B cell (primary cell): ENCODE data around the gene ACAD10. TPM values are rescaled to one million over a fixed set of nuclear protein-coding genes. Genes with fewer than 3 reads are reported as not detected.
"Not testable (repeated sequence)": the region's sequence is repeated elsewhere in the genome, so short reads cannot be mapped to it uniquely, and the experiment has no call there.

Experiments
- ATAC-seq: fragments of 200-7000 bp; cut with Tn5 transposase; one replicate; pipeline ENCODE4 v1.10.0; 2021; ENCODE audit warnings: low read depth, mild to moderate bottlenecking, moderate number of reproducible peaks, moderate library complexity
- CTCF ChIA-PET: fragments of 350-600 bp; sonication (Branson Sonifier 250); formaldehyde crosslinking; loops from one replicate; lab custom pipeline; 2021; ENCODE audit warnings: antibody characterized with exemption, inconsistent platforms; lab: Charles Lee
- POLR2A ChIA-PET: fragments of 350-600 bp; sonication (Branson Sonifier 250); formaldehyde crosslinking; loops from one replicate; lab custom pipeline; 2021; ENCODE audit warnings: antibody characterized with exemption; lab: Charles Lee
- DNase-seq: peaks from one replicate; pipeline ENCODE4 v3.0.0; 2013
- H2AFZ ChIP-seq: 2 replicates; pipeline ENCODE4 v1.6.1; 2012; ENCODE audit warnings: mild to moderate bottlenecking, low read depth, low read length; ENCODE audit not compliant: insufficient read depth, poor library complexity, severe bottlenecking
- H3K27ac ChIP-seq, 2 donors: 1 replicate in 1 of 2; 2 replicates in 1 of 2; pipeline ENCODE4 v1.5.1; 2012 to 2013; ENCODE audit warnings: low read length in 2 of 2, mild to moderate bottlenecking in 2 of 2, moderate library complexity in 1 of 2
- H3K27me3 ChIP-seq, 4 experiments: fragments of 200-600 bp in 1 of 4; sonication (generic) in 1 of 4; replicated peaks in 1 of 4; 1 replicate in 2 of 4; 2 replicates in 2 of 4; pipeline versions ENCODE4 v1.6.1 to v1.7.0; 2013 to 2016; ENCODE audit warnings: low read length in 3 of 4, mild to moderate bottlenecking in 2 of 4, mixed read lengths in 1 of 4, moderate library complexity in 1 of 4; ENCODE audit not compliant: insufficient read depth in 4 of 4, control insufficient read depth in 3 of 4; ENCODE audit errors: control extremely low read depth in 1 of 4
- H3K36me3 ChIP-seq, 2 experiments: replicated peaks in 1 of 2; 1 replicate in 1 of 2; 2 replicates in 1 of 2; pipeline versions ENCODE4 v1.6.1 to v1.7.1; 2013; ENCODE audit warnings: low read length in 1 of 2; ENCODE audit not compliant: insufficient read depth in 2 of 2, control insufficient read depth in 1 of 2; ENCODE audit errors: control extremely low read depth in 1 of 2, extremely low read depth in 1 of 2
- H3K4me1 ChIP-seq, 2 donors: fragments of 200-600 bp in 1 of 2; sonication (generic) in 1 of 2; 1 replicate in 1 of 2; 2 replicates in 1 of 2; pipeline versions ENCODE4 v1.5.1 to v1.6.1; 2013 to 2017; ENCODE audit warnings: low read length in 2 of 2; ENCODE audit not compliant: control insufficient read depth in 2 of 2, insufficient read depth in 2 of 2
- H3K4me2 ChIP-seq: replicated peaks from 2 replicates; pipeline ENCODE3; 2012; ENCODE audit warnings: mild to moderate bottlenecking, low read depth, low read length; ENCODE audit not compliant: poor library complexity, severe bottlenecking
- H3K4me3 ChIP-seq, 5 experiments: fragments of 200-600 bp in 1 of 5; sonication (generic) in 1 of 5; 1 replicate in 3 of 5; 2 replicates in 2 of 5; pipeline versions ENCODE4 v1.5.1 to v1.7.0; 2011 to 2016; ENCODE audit warnings: low read length in 4 of 5, mild to moderate bottlenecking in 4 of 5, low read depth in 2 of 5, control low read depth in 1 of 5, moderate library complexity in 1 of 5; ENCODE audit not compliant: insufficient read depth in 1 of 5; ENCODE audit errors: control extremely low read depth in 1 of 5, extremely low read depth in 1 of 5
- H3K79me2 ChIP-seq: fragments of 200-600 bp; sonication (generic); one replicate; pipeline ENCODE4 v1.6.0; 2016; ENCODE audit warnings: low read length; ENCODE audit not compliant: control insufficient read depth, insufficient read depth
- H3K9ac ChIP-seq: fragments of 200-600 bp; sonication (generic); 2 replicates; pipeline ENCODE4 v1.6.1; 2017; ENCODE audit warnings: mild to moderate bottlenecking, low read length, moderate library complexity
- H3K9me3 ChIP-seq, 3 donors: one replicate each; pipeline versions ENCODE4 v1.6.1 to v1.7.1; 2013; ENCODE audit warnings: low read length in 2 of 3; ENCODE audit not compliant: control insufficient read depth in 2 of 3, insufficient read depth in 1 of 3; ENCODE audit errors: control extremely low read depth in 1 of 3
- H4K20me1 ChIP-seq: 2 replicates; pipeline ENCODE4 v1.6.0; 2012; ENCODE audit warnings: mild to moderate bottlenecking, low read length; ENCODE audit not compliant: insufficient read depth, control insufficient read depth, poor library complexity, severe bottlenecking
- H3K27ac Mint-ChIP-seq: one replicate; pipeline ENCODE4 v1.8.0; 2021; ENCODE audit warnings: mixed read lengths
- H3K27me3 Mint-ChIP-seq: one replicate; pipeline ENCODE4 v1.8.0; 2021; ENCODE audit warnings: mixed read lengths
- H3K4me1 Mint-ChIP-seq: one replicate; pipeline ENCODE4 v1.8.0; 2021; ENCODE audit warnings: mixed read lengths
- H3K4me3 Mint-ChIP-seq: one replicate; pipeline ENCODE4 v1.8.0; 2021; ENCODE audit warnings: mixed read lengths
- H3K9me3 Mint-ChIP-seq: one replicate; pipeline ENCODE4 v1.8.0; 2022; ENCODE audit warnings: mixed read lengths; ENCODE audit not compliant: insufficient read depth
- CTCF ChIP-seq: fragments of 200-600 bp; IDR thresholded peaks from one replicate; pipeline ENCODE4 v1.8.0; 2022; ENCODE audit warnings: antibody characterized with exemption, mild to moderate bottlenecking
- EZH2 ChIP-seq: IDR thresholded peaks from 2 replicates; pipeline ENCODE4 v1.6.1; 2012; ENCODE audit warnings: borderline replicate concordance, low read depth, mild to moderate bottlenecking, moderate library complexity, low read length; ENCODE audit not compliant: insufficient read depth, poor library complexity, severe bottlenecking
- WGBS: methylation state at CpG from one replicate; pipeline ENCODE4 v1.1.5; 2013; ENCODE audit warnings: missing lambda C conversion rate; ENCODE audit not compliant: insufficient coverage; 5-methylcytosine and 5-hydroxymethylcytosine counted together
- intact Hi-C: fragments of 100-400 bp; cut with micrococcal nuclease; formaldehyde crosslinking; loops from one replicate; pipeline ENCODE4 v1.10.0; 2022
- polyA plus RNA-seq: library from polyadenylated mRNA; depleted of rRNA; stranded (reverse); fragments of >200 nt; gene quantifications from 2 replicates; pipeline ENCODE4 v1.2.3, GENCODE V29; 2012
- total RNA-seq, 2 donors: library from RNA; stranded (reverse); fragments of 120-200 nt in 1 of 2; gene quantifications; 1 replicate in 1 of 2; 2 replicates in 1 of 2; pipeline versions ENCODE4 v1.2.3 to v1.2.4, GENCODE V29; 2013 to 2022

The ACAD10 gene
- total and polyA plus RNA-seq, 2 donors (not counting 1 experiment from before 2014, with no cell fraction given): 38.1 to 48.6 TPM

DNA sequence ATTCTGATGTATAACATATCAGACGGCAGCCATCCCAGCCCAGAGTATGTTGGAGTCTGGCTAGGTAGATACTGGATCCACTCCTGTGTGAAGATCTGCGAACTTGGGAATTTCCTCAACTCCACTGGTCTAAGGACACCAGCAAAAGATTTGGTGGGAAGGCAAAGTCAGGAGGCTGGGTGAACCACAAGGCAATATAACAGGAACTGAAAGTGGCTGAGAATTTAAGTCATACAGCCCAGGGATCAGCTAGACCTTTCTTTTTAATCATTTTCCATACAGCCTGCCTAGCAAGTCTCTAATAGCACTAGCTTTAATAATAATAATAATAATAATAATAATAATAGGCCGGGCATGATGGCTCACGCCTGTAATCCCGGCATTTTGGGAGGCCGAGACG lies 34.9 kb upstream of the ACAD10 start:
- H3K36me3 ChIP-seq: peaks cover 22 to 65% of the 10 kb centered on the region in 2 experiments
- no peaks in the 10 kb centered on the region for H3K9me3 ChIP-seq
- ATAC-seq (no peak), DNase-seq (no peak)
- no peak overlapping the region for H3K27ac ChIP-seq
- H3K4me2 ChIP-seq: no peak overlapping the region
- no peak overlapping the region for H3K4me3 ChIP-seq
- ChIA-PET POLR2A (no interaction called here), CTCF (interaction anchor here (0.6 kb wide), 1 partner anchor 254 kb away, joined by 3 read pairs; no protein-coding TSS in a partner anchor)
- no peaks in the 10 kb centered on the region for H3K4me1 ChIP-seq
- TF ChIP-seq EZH2: no peak
- no peak for TF ChIP-seq CTCF
- Mint-ChIP-seq H3K9me3 (no peaks in the 10 kb centered on the region), H3K4me1 (peaks cover 2% of the 10 kb centered on the region), H3K4me3 (no peak overlapping the region), H3K27me3 (no peaks in the 10 kb centered on the region), H3K27ac (no peak overlapping the region)
- H3K27me3 ChIP-seq: no peaks in the 10 kb centered on the region
- no CpG with 5 or more reads among the region's 7 CpGs for WGBS
- no peak overlapping the region for H2AFZ ChIP-seq
- H3K9ac ChIP-seq: no peak overlapping the region
- peaks cover 1% of the 10 kb centered on the region for H3K79me2 ChIP-seq
- intact Hi-C loops: no loop called here
- H4K20me1 ChIP-seq: no peaks in the 10 kb centered on the region

DNA sequence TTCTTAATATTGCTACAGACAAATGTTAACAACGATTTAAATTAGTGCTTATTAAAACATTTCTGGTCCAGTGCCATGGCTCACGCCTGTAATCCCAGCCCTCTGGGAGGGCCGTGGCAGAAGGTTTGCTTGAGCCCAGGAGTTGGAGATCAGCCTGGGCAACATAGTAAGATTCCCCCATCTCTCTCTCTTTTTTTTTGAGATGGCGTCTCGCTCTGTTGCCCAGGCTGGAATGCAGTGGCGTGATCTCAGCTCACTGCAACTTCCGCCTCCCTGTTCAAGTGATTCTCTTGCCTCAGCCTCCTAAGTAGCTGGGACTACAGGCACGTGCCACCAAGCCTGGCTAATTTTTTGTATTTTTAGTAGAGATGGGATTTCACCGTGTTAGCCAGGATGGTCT lies 33.3 kb upstream of the ACAD10 start:
- H4K20me1 ChIP-seq, H2AFZ ChIP-seq, H3K27ac ChIP-seq, H3K4me2 ChIP-seq, ATAC-seq, H3K9me3 Mint-ChIP-seq, H3K4me3 Mint-ChIP-seq, H3K9me3 ChIP-seq, POLR2A ChIA-PET, H3K4me1 Mint-ChIP-seq, H3K4me1 ChIP-seq, H3K9ac ChIP-seq, H3K79me2 ChIP-seq, H3K27ac Mint-ChIP-seq, H3K4me3 ChIP-seq, intact Hi-C loops, H3K27me3 Mint-ChIP-seq, DNase-seq, H3K27me3 ChIP-seq: not testable (repeated sequence)
- H3K36me3 ChIP-seq: peaks cover 26 to 63% of the 10 kb centered on the region in 2 experiments
- WGBS: 92% methylated on average over 5 of the region's 9 CpGs
- CTCF ChIA-PET: interaction anchor here (1.3 kb wide), 1 partner anchor 160 kb away, joined by 3 read pairs; no protein-coding TSS in a partner anchor
